RWPE2 (cell line): ENCODE results near the gene SEC31B.

Experiments used
- ATAC-seq: fragments of 200-7000 bp; cut with Tn5 transposase; 3 replicates; pipeline ENCODE4 v1.9.1; 2021; ENCODE audit warnings: low read depth
- DNase-seq: peaks from one replicate; pipeline ENCODE4 v3.0.0-alpha.2; 2020; ENCODE audit warnings: low spot score
- H3K27ac ChIP-seq: fragments of 450-650 bp; 2 replicates; pipeline ENCODE4 v1.5.1; 2017; ENCODE audit warnings: mild to moderate bottlenecking; ENCODE audit not compliant: poor library complexity, severe bottlenecking
- H3K27me3 ChIP-seq: fragments of 250-450 bp; sonication (Bioruptor Pico); 2 replicates; pipeline ENCODE4 v1.5.1; 2021; ENCODE audit warnings: mild to moderate bottlenecking, moderate library complexity; ENCODE audit not compliant: insufficient read depth, poor library complexity, severe bottlenecking
- H3K36me3 ChIP-seq: fragments of 250-450 bp; sonication (Bioruptor Pico); 2 replicates; pipeline ENCODE4 v1.5.1; 2020; ENCODE audit warnings: low read depth, mild to moderate bottlenecking, moderate library complexity
- H3K4me1 ChIP-seq: fragments of 250-450 bp; sonication (Bioruptor Pico); 2 replicates; pipeline ENCODE4 v1.5.1; 2021; ENCODE audit warnings: mild to moderate bottlenecking, moderate library complexity; ENCODE audit not compliant: insufficient read depth, poor library complexity, severe bottlenecking
- H3K4me3 ChIP-seq: fragments of 250-450 bp; sonication (Bioruptor Pico); 2 replicates; pipeline ENCODE4 v1.5.1; 2021; ENCODE audit warnings: mild to moderate bottlenecking, moderate library complexity; ENCODE audit not compliant: severe bottlenecking
- H3K9me3 ChIP-seq: fragments of 250-450 bp; sonication (Bioruptor Pico); 2 replicates; pipeline ENCODE4 v1.5.1; 2021; ENCODE audit warnings: mild to moderate bottlenecking, moderate library complexity; ENCODE audit not compliant: severe bottlenecking
- TF ChIP-seq, protein P1 (sequence below): fragments of 450-650 bp; IDR thresholded peaks from one replicate; pipeline ENCODE4 v1.5.1; 2017; ENCODE audit warnings: mild to moderate bottlenecking, moderate library complexity; ENCODE audit not compliant: poor library complexity, severe bottlenecking

Gene SEC31B

GRCh38 chr10:100502926-100503494 is 16.7 kb downstream of the SEC31B start:
- Histone ChIP-seq H3K27me3 (no peaks in the 10 kb centered on the region), H3K36me3 (no peaks in the 10 kb centered on the region), H3K27ac (no peak overlapping the region), H3K4me1 (no peaks in the 10 kb centered on the region), H3K4me3 (no peak overlapping the region), H3K9me3 (no peaks in the 10 kb centered on the region)
- ATAC-seq (no peak), DNase-seq (no peak)
- TF ChIP-seq, protein P1, sequence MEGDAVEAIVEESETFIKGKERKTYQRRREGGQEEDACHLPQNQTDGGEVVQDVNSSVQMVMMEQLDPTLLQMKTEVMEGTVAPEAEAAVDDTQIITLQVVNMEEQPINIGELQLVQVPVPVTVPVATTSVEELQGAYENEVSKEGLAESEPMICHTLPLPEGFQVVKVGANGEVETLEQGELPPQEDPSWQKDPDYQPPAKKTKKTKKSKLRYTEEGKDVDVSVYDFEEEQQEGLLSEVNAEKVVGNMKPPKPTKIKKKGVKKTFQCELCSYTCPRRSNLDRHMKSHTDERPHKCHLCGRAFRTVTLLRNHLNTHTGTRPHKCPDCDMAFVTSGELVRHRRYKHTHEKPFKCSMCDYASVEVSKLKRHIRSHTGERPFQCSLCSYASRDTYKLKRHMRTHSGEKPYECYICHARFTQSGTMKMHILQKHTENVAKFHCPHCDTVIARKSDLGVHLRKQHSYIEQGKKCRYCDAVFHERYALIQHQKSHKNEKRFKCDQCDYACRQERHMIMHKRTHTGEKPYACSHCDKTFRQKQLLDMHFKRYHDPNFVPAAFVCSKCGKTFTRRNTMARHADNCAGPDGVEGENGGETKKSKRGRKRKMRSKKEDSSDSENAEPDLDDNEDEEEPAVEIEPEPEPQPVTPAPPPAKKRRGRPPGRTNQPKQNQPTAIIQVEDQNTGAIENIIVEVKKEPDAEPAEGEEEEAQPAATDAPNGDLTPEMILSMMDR, result no peak

- no peak for DNase-seq
- Histone ChIP-seq H3K27me3 (no peaks in the 10 kb centered on the region), H3K9me3 (no peaks in the 10 kb centered on the region), H3K36me3 (no peaks in the 10 kb centered on the region), H3K4me3 (no peak overlapping the region), H3K27ac (no peak overlapping the region), H3K4me1 (no peaks in the 10 kb centered on the region)
- ATAC-seq, result no peak
- TF ChIP-seq, protein P1, result no peak
Observed at GRCh38 chr10:100501423-100501822, 18.2 kb downstream of the SEC31B start.

- no peak for DNase-seq
- no peaks in the 10 kb centered on the region for H3K4me1 ChIP-seq
- TF ChIP-seq, protein P1, result no peak
- H3K9me3 ChIP-seq, result no peaks in the 10 kb centered on the region
- H3K27me3 ChIP-seq, result no peaks in the 10 kb centered on the region
- H3K4me3 ChIP-seq, result no peak overlapping the region
- H3K27ac ChIP-seq, result no peak overlapping the region
- H3K36me3 ChIP-seq, result no peaks in the 10 kb centered on the region
- ATAC-seq, result no peak
Observed at GRCh38 chr10:100498059-100498458, 21.6 kb downstream of the SEC31B start.

DNA sequence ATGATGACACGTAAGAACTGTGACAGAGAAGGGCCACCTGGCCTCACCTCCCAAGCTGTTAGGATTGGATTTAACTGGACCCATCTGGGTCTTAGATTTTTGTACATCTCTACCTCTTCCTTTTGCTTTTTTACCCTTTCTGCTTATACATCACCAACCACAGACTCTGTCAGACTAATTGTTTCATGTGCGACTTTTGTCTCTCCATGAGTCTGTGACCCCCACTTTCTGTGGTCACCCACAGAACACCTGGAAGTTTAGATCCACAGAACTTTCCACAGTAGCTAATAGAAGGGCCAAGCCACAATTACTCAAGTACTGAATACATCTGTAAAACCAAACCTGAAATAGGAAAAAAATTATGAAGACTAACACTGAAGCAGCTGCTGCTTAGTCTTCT is 23.1 kb downstream of the SEC31B start:
- ATAC-seq, result no peak
- Histone ChIP-seq H3K4me3 (no peak overlapping the region), H3K4me1 (no peaks in the 10 kb centered on the region), H3K27me3 (no peaks in the 10 kb centered on the region), H3K36me3 (no peaks in the 10 kb centered on the region), H3K9me3 (no peaks in the 10 kb centered on the region), H3K27ac (no peak overlapping the region)
- DNase-seq, result no peak
- TF ChIP-seq, protein P1, result no peak

- H3K27me3 ChIP-seq, result no peaks in the 10 kb centered on the region
Observed at GRCh38 chr10:100490531-100490930, 29.1 kb downstream of the SEC31B start.

More at GRCh38 chr10:100490531-100490930, 29.1 kb downstream of the SEC31B start:
- H3K36me3 ChIP-seq, result 0 out of 2 replicates have a peak, but pooled peaks cover 3% of the 10 kb centered on the region
- no peaks in the 10 kb centered on the region for H3K4me1 ChIP-seq
- H3K9me3 ChIP-seq, result no peaks in the 10 kb centered on the region
- no peak overlapping the region for H3K4me3 ChIP-seq
- ATAC-seq (no peak), DNase-seq (no peak)
- TF ChIP-seq, protein P1, result no peak
- no peak overlapping the region for H3K27ac ChIP-seq
